ENCODE data around the gene SIPA1L3.

Gene SIPA1L3

GRCh38 chr19:38234615-38235014, 327.6 kb downstream of the SIPA1L3 start:
- DNase-seq (ENCODE audit: low spot score), result no peak

- DNase-seq (ENCODE audit: low spot score), result no peak
Observed at GRCh38 chr19:38239816-38240215, 332.8 kb downstream of the SIPA1L3 start.

- no peak for DNase-seq (ENCODE audit: low spot score)
Observed at GRCh38 chr19:38243279-38243673, 336.3 kb downstream of the SIPA1L3 start.

GRCh38 chr19:38245826-38246498, 339.0 kb downstream of the SIPA1L3 start:
- no peak for DNase-seq (ENCODE audit: low spot score)

GRCh38 chr19:38247126-38247525, 340.1 kb downstream of the SIPA1L3 start:
- DNase-seq (ENCODE audit: low spot score), result no peak

GRCh38 chr19:38247734-38248268, 340.8 kb downstream of the SIPA1L3 start:
- no peak for DNase-seq (ENCODE audit: low spot score)

- DNase-seq (ENCODE audit: low spot score), result no peak
Observed at GRCh38 chr19:38248421-38248820, 341.4 kb downstream of the SIPA1L3 start.

GRCh38 chr19:38250428-38250820, 343.4 kb downstream of the SIPA1L3 start:
- no peak for DNase-seq (ENCODE audit: low spot score)

GRCh38 chr19:38250821-38251563, 344.0 kb downstream of the SIPA1L3 start:
- no peak for DNase-seq (ENCODE audit: low spot score)

- no peak for DNase-seq (ENCODE audit: low spot score)
Observed at GRCh38 chr19:38251564-38252051, 344.6 kb downstream of the SIPA1L3 start.

- DNase-seq (ENCODE audit: low spot score), result no peak
Observed at GRCh38 chr19:38252385-38252784, 345.4 kb downstream of the SIPA1L3 start.

GRCh38 chr19:38252941-38253691, 346.1 kb downstream of the SIPA1L3 start:
- DNase-seq (ENCODE audit: low spot score), result no peak

GRCh38 chr19:38253788-38254187, 346.8 kb downstream of the SIPA1L3 start:
- DNase-seq (ENCODE audit: low spot score), result no peak

- no peak for DNase-seq (ENCODE audit: low spot score)
Observed at GRCh38 chr19:38255383-38256014, 348.5 kb downstream of the SIPA1L3 start.
